ENCODE results near the gene LRRC3.

GRCh38 chr21:44496564-44497550 is 41.5 kb downstream of the LRRC3 start:
- TF ChIP-seq GATA2 (IDR thresholded peaks at IDR 0.05; ENCODE audit: low read depth, low read length) (no peak), GATA3 (IDR thresholded peaks at IDR 0.05; ENCODE audit: low read depth, low read length) (no peak)

All from SH-SY5Y (cell line).